Prostate gland (tissue), 2 donors: ENCODE results near the gene TOMM7.

Experiments used
- POLR2A ChIP-seq: fragments of 450-650 bp; IDR thresholded peaks from one replicate; pipeline ENCODE4 v1.6.1; 2016; ENCODE audit warnings: antibody characterized with exemption, mild to moderate bottlenecking
- TF ChIP-seq, protein P1 (sequence below), 4 experiments: fragments of 200-600 bp in 2 of 4; fragments of 450-650 bp in 2 of 4; sonication (generic) in 2 of 4; IDR thresholded peaks; 1 replicate in 3 of 4; 2 replicates in 1 of 4; pipeline ENCODE4 v1.5.1; 2016 to 2019; ENCODE audit warnings: antibody characterized with exemption in 4 of 4, mild to moderate bottlenecking in 2 of 4, moderate library complexity in 2 of 4

DNA sequence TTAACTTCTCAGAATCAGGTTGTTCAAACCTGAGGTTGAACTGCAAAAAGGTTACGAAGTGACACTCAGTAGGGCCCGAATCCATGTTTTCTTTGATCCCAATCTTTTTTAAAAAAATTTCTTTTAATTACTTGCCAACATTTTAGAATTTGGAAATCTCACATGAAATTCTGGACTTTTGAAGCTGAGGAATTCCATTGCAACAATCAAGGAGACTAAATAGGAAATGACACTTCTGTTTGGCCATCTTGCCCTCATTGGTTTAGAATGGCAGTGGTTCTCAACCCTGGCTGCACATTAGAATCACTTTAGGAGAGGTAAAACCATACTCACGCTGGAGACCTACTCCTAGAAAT lies 471 bp upstream of the TOMM7 start:
- TF ChIP-seq, protein P1, sequence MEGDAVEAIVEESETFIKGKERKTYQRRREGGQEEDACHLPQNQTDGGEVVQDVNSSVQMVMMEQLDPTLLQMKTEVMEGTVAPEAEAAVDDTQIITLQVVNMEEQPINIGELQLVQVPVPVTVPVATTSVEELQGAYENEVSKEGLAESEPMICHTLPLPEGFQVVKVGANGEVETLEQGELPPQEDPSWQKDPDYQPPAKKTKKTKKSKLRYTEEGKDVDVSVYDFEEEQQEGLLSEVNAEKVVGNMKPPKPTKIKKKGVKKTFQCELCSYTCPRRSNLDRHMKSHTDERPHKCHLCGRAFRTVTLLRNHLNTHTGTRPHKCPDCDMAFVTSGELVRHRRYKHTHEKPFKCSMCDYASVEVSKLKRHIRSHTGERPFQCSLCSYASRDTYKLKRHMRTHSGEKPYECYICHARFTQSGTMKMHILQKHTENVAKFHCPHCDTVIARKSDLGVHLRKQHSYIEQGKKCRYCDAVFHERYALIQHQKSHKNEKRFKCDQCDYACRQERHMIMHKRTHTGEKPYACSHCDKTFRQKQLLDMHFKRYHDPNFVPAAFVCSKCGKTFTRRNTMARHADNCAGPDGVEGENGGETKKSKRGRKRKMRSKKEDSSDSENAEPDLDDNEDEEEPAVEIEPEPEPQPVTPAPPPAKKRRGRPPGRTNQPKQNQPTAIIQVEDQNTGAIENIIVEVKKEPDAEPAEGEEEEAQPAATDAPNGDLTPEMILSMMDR (IDR thresholded peaks at IDR 0.05): no peak
- no peak for TF ChIP-seq POLR2A
